MM.1S (cell line): ENCODE data around the gene COL6A1.
A peak's percentile ranks its signal among the peaks of the same experiment; 100 is the strongest.

Experiments used
- DNase-seq: peaks from one replicate; pipeline ENCODE4 v3.0.0-alpha.2; 2015
- H2AFZ ChIP-seq: fragments of 300-600 bp; sonication (generic); 2 replicates; pipeline ENCODE4 v1.6.0; 2016; ENCODE audit warnings: antibody characterized with exemption, low read length
- H3F3A ChIP-seq: fragments of 300-600 bp; sonication (generic); 2 replicates; pipeline ENCODE4 v1.6.1; 2016; ENCODE audit warnings: mild to moderate bottlenecking, antibody characterized with exemption, low read length, moderate library complexity, mixed read lengths; ENCODE audit not compliant: insufficient read depth
- H3K27ac ChIP-seq: fragments of 300-600 bp; sonication (generic); 2 replicates; pipeline ENCODE4 v1.5.1; 2016; ENCODE audit warnings: mild to moderate bottlenecking, low read length
- H3K27me3 ChIP-seq: fragments of 300-600 bp; sonication (generic); replicated peaks from 2 replicates; pipeline ENCODE4 v1.6.0; 2016; ENCODE audit warnings: low read length; ENCODE audit not compliant: insufficient read depth
- H3K36me3 ChIP-seq: fragments of 300-600 bp; sonication (generic); replicated peaks from 2 replicates; pipeline ENCODE4 v1.6.1; 2016; ENCODE audit warnings: mild to moderate bottlenecking, low read length, mixed read lengths; ENCODE audit not compliant: insufficient read depth
- H3K4me1 ChIP-seq: fragments of 300-600 bp; sonication (generic); 2 replicates; pipeline ENCODE4 v1.6.1; 2016; ENCODE audit warnings: low read length, mixed read lengths
- H3K4me2 ChIP-seq: fragments of 300-600 bp; sonication (generic); 2 replicates; pipeline ENCODE4 v1.6.0; 2016; ENCODE audit warnings: low read depth, low read length
- H3K4me3 ChIP-seq: fragments of 300-600 bp; sonication (generic); 2 replicates; pipeline ENCODE4 v1.5.1; 2016; ENCODE audit warnings: low read length, mixed read lengths
- H3K79me2 ChIP-seq: fragments of 300-600 bp; sonication (generic); 2 replicates; pipeline ENCODE4 v1.6.1; 2016; ENCODE audit warnings: mixed run types, low read length, mixed read lengths
- H3K9ac ChIP-seq: fragments of 300-600 bp; sonication (generic); 2 replicates; pipeline ENCODE4 v1.6.1; 2016; ENCODE audit warnings: low read length, mixed read lengths
- H3K9me2 ChIP-seq: fragments of 300-600 bp; sonication (generic); replicated peaks from 2 replicates; pipeline ENCODE4 v1.6.1; 2016; ENCODE audit warnings: mild to moderate bottlenecking, low read length, mixed read lengths; ENCODE audit not compliant: insufficient read depth
- H3K9me3 ChIP-seq: fragments of 300-600 bp; sonication (generic); replicated peaks from 2 replicates; pipeline ENCODE4 v1.6.1; 2016; ENCODE audit warnings: mild to moderate bottlenecking, low read length, mixed read lengths; ENCODE audit not compliant: insufficient read depth
- H4K20me1 ChIP-seq: fragments of 300-600 bp; sonication (generic); 2 replicates; pipeline ENCODE4 v1.6.1; 2016; ENCODE audit warnings: mild to moderate bottlenecking, low read length, moderate library complexity, mixed read lengths; ENCODE audit not compliant: insufficient read depth
- EZH2 ChIP-seq: fragments of 300-600 bp; sonication (generic); optimal IDR thresholded peaks from 2 replicates; pipeline ENCODE3; 2017; ENCODE audit warnings: low read depth, mild to moderate bottlenecking, antibody characterized with exemption, low read length, mixed read lengths
- EZH2phosphoT487 ChIP-seq: fragments of 300-600 bp; sonication (generic); IDR thresholded peaks from 2 replicates; pipeline ENCODE4 v1.6.1; 2018; ENCODE audit warnings: antibody characterized with exemption, low read length
- TF ChIP-seq, protein P1 (sequence below): fragments of 300-600 bp; sonication (generic); IDR thresholded peaks from 2 replicates; pipeline ENCODE4 v1.5.1; 2016; ENCODE audit warnings: antibody characterized with exemption, low read length, mixed read lengths

The COL6A1 gene

DNA sequence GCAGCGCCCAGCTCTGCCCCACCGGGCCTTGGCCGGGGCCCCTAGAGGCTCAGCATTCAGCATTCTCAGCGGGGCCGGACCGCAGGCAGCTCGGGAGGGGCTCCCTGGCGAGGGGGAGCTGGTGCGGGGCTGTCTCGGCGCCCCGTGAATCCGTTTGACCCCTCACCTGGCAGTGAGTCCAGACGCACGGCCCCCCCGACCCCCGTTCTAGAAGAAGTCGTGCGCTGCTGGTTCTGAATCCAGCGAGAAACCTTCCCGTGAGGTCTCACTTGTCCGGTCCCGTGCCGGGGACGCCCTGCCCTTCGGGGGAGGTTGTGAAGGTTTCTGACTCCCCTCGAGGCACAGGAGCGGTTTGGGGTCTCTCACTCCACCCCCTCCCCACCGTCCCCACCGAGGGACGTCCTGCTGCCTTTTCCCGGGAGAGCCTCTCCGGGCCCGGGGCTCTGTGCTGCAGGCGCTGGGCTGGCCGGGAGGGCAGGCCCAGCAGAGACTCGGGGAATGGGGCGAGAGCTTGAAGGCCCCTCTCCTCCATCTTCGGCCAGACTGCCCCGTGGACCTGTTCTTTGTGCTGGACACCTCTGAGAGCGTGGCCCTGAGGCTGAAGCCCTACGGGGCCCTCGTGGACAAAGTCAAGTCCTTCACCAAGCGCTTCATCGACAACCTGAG, 655 bp downstream of the COL6A1 start:
- no peaks in the 10 kb centered on the region for H3K4me1 ChIP-seq
- no peaks in the 10 kb centered on the region for H3K9me3 ChIP-seq
- no peaks in the 10 kb centered on the region for H3K79me2 ChIP-seq
- no peaks in the 10 kb centered on the region for H3K9me2 ChIP-seq
- no peak for TF ChIP-seq EZH2phosphoT487
- TF ChIP-seq EZH2, result no peak
- TF ChIP-seq, protein P1, sequence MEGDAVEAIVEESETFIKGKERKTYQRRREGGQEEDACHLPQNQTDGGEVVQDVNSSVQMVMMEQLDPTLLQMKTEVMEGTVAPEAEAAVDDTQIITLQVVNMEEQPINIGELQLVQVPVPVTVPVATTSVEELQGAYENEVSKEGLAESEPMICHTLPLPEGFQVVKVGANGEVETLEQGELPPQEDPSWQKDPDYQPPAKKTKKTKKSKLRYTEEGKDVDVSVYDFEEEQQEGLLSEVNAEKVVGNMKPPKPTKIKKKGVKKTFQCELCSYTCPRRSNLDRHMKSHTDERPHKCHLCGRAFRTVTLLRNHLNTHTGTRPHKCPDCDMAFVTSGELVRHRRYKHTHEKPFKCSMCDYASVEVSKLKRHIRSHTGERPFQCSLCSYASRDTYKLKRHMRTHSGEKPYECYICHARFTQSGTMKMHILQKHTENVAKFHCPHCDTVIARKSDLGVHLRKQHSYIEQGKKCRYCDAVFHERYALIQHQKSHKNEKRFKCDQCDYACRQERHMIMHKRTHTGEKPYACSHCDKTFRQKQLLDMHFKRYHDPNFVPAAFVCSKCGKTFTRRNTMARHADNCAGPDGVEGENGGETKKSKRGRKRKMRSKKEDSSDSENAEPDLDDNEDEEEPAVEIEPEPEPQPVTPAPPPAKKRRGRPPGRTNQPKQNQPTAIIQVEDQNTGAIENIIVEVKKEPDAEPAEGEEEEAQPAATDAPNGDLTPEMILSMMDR, result no peak
- H3K9ac ChIP-seq, result no peak overlapping the region
- no peak for DNase-seq
- H3K4me3 ChIP-seq, result no peak overlapping the region
- H3K27me3 ChIP-seq, result peaks cover 73% of the 10 kb centered on the region
- H4K20me1 ChIP-seq, result no peaks in the 10 kb centered on the region
- 0 out of 2 replicates have a peak, but pooled peaks cover 5% of the 10 kb centered on the region for H3F3A ChIP-seq
- peak overlapping the region; percentile 28; the same call in 1 of the 2 replicates for H3K4me2 ChIP-seq
- no peaks in the 10 kb centered on the region for H3K36me3 ChIP-seq
- no peak overlapping the region for H2AFZ ChIP-seq
- no peak overlapping the region for H3K27ac ChIP-seq

DNA sequence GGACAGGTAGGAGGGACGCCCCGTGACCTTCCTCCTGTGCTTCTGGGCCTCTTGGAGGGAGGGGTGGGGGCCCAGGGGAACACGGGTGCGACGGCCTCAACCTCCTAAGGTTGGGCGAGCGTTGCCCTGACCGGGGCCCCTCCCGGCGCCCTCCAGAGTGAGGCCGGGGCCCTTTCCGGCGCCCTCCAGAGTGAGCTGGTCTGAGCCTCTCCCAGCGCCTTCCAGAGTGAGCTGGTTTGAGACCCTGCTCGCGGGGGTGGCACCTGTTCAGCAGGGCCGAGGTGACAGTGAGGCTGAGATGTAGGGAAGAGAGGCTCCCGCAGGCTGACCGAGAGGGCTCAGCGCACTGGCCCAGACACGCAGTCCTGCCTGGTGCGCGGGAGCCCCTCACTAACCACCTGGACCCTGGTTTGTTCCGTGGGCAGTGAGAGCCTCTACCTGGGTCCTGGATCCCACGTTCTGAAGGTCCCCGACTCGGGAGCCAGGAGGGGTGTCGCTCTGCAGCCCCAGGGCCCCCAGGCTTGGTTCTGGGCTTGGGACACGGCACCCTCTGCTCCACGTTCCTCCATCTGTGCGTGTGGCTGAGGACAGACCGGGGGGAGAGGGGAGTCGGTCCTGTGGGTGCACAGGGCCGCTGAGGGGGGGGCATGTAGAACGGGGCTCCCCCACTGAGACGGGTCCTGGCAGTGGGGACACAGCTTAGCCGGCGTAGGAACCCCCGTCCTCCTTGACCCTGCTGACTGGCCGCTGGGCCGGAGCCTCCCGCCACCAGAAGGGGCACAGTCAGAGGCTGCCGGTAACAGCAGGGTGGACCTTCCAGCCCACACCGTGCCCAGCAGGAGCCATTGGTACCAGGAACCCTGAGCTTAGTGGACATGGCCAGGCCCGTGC, 1.4 kb downstream of the COL6A1 start:
- Histone ChIP-seq H3K79me2 (no peaks in the 10 kb centered on the region), H3K9me2 (no peaks in the 10 kb centered on the region), H3K9me3 (no peaks in the 10 kb centered on the region), H2AFZ (no peak overlapping the region), H3K27me3 (peaks cover 73% of the 10 kb centered on the region), H4K20me1 (no peaks in the 10 kb centered on the region), H3K9ac (no peak overlapping the region), H3K27ac (no peak overlapping the region), H3K36me3 (no peaks in the 10 kb centered on the region), H3F3A (0 out of 2 replicates have a peak, but pooled peaks cover 5% of the 10 kb centered on the region), H3K4me3 (no peak overlapping the region), H3K4me2 (no peak overlapping the region), H3K4me1 (no peaks in the 10 kb centered on the region)
- DNase-seq, result no peak
- TF ChIP-seq, protein P1, result no peak
- TF ChIP-seq EZH2phosphoT487 (no peak), EZH2 (no peak)

DNA sequence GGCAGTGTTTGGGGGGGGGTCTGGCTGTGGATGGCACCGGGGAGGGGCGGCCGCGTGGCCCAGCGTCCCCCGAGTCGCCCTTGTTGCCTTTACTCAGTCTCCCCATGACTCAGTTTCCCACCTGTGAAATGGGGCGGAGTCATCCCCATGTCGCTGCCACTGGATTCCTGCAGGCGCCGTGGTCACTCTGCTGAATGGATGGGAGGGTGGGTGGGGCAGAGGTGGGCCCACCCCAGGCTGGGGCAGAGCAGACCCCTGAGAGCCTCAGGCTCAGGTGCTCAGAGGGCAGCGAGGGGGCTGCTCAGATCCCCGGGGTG, 2.0 kb downstream of the COL6A1 start:
- H3K4me2 ChIP-seq, result no peak overlapping the region
- H3K79me2 ChIP-seq, result no peaks in the 10 kb centered on the region
- H3F3A ChIP-seq, result 0 out of 2 replicates have a peak, but pooled peaks cover 5% of the 10 kb centered on the region
- no peak for DNase-seq
- no peaks in the 10 kb centered on the region for H3K9me3 ChIP-seq
- no peaks in the 10 kb centered on the region for H4K20me1 ChIP-seq
- TF ChIP-seq EZH2, result no peak
- TF ChIP-seq, protein P1, result no peak
- no peak for TF ChIP-seq EZH2phosphoT487
- no peak overlapping the region for H3K27ac ChIP-seq
- H3K27me3 ChIP-seq, result peaks cover 70% of the 10 kb centered on the region
- no peaks in the 10 kb centered on the region for H3K4me1 ChIP-seq
- no peak overlapping the region for H3K4me3 ChIP-seq
- H3K36me3 ChIP-seq, result no peaks in the 10 kb centered on the region
- no peak overlapping the region for H3K9ac ChIP-seq
- no peak overlapping the region for H2AFZ ChIP-seq
- no peaks in the 10 kb centered on the region for H3K9me2 ChIP-seq
